Neural cell (in vitro differentiated cells): ENCODE measurements around the gene TSPAN16.

Experiments
- CTCF ChIP-seq: fragments of 450-650 bp; IDR thresholded peaks from 2 replicates; pipeline ENCODE4 v1.5.1; 2014; ENCODE audit warnings: antibody characterized with exemption, mild to moderate bottlenecking, moderate library complexity; ENCODE audit not compliant: poor library complexity, severe bottlenecking
- POLR2AphosphoS5 ChIP-seq: IDR thresholded peaks from 2 replicates; pipeline ENCODE4 v1.6.1; 2012

GRCh38 chr19:11286312-11286974 is 9.5 kb upstream of the TSPAN16 start:
- no peak for TF ChIP-seq CTCF
- TF ChIP-seq POLR2AphosphoS5 = no peak
